Lung microvascular endothelial cell (primary cell): ENCODE data around the gene DENND1B. TPM values are rescaled to one million over a fixed set of nuclear protein-coding genes. Genes with fewer than 3 reads are reported as not detected.
"Not testable (repeated sequence)": the region's sequence is repeated elsewhere in the genome, so short reads cannot be mapped to it uniquely, and the experiment has no call there.

Experiments used
- DNase-seq, 2 donors: peaks; one replicate each; pipeline versions ENCODE4 v3.0.0 to v3.0.0-alpha.2; 2010; ENCODE audit warnings: low read depth in 2 of 2
- total RNA-seq: library from RNA; depleted of rRNA; stranded (reverse); fragments of >200 nt; gene quantifications from 2 replicates; pipeline ENCODE4 v1.2.1, GENCODE V29; 2014

DENND1B gene
- total RNA-seq, 1 donor from 2014 or later: 2.8 TPM

- DNase-seq: no peak
These were observed 30.3 kb downstream of the DENND1B start for GRCh38 chr1:197744979-197745378.

GRCh38 chr1:197743578-197743977 is 31.7 kb downstream of the DENND1B start:
- no peak for DNase-seq

- DNase-seq: no peak
These were observed 34.3 kb downstream of the DENND1B start for GRCh38 chr1:197740992-197741391.

- no peak for DNase-seq
These were observed 36.4 kb downstream of the DENND1B start for GRCh38 chr1:197738927-197739326.

GRCh38 chr1:197737916-197738315 is 37.4 kb downstream of the DENND1B start:
- no peak for DNase-seq

- DNase-seq: no peak
These were observed 38.6 kb downstream of the DENND1B start for GRCh38 chr1:197736685-197737084.

- DNase-seq: no peak
These were observed 39.8 kb downstream of the DENND1B start for GRCh38 chr1:197735461-197735860.

GRCh38 chr1:197733324-197733723 is 42.0 kb downstream of the DENND1B start:
- no peak for DNase-seq

- DNase-seq: no peak
These were observed 43.1 kb downstream of the DENND1B start for GRCh38 chr1:197732187-197732586.

GRCh38 chr1:197731449-197731848 is 43.8 kb downstream of the DENND1B start:
- no peak for DNase-seq

- no peak for DNase-seq
These were observed 49.3 kb downstream of the DENND1B start for GRCh38 chr1:197725976-197726375.

GRCh38 chr1:197725044-197725443 is 50.2 kb downstream of the DENND1B start:
- peak; percentile 17 to 28 for DNase-seq

- DNase-seq: no peak
These were observed 59.5 kb downstream of the DENND1B start for GRCh38 chr1:197715806-197716205.

- DNase-seq: no peak
These were observed 68.7 kb downstream of the DENND1B start for GRCh38 chr1:197706601-197707000.

GRCh38 chr1:197705941-197706340 is 69.3 kb downstream of the DENND1B start:
- no peak for DNase-seq

- DNase-seq: not testable (repeated sequence)
These were observed 74.6 kb downstream of the DENND1B start for GRCh38 chr1:197700688-197701087.

- DNase-seq: peak in 1 of 2 donors; percentile 2
These were observed 78.9 kb downstream of the DENND1B start for GRCh38 chr1:197696372-197696771.

GRCh38 chr1:197695961-197696360 is 79.3 kb downstream of the DENND1B start:
- DNase-seq: no peak

GRCh38 chr1:197692965-197693364 is 82.3 kb downstream of the DENND1B start:
- DNase-seq: peak; percentile 3 to 16

GRCh38 chr1:197691816-197692215 is 83.5 kb downstream of the DENND1B start:
- no peak for DNase-seq

GRCh38 chr1:197690074-197690473 is 85.2 kb downstream of the DENND1B start:
- DNase-seq: no peak

- no peak for DNase-seq
These were observed 87.0 kb downstream of the DENND1B start for GRCh38 chr1:197688233-197688632.

- DNase-seq: no peak
These were observed 88.5 kb downstream of the DENND1B start for GRCh38 chr1:197686702-197687355.

GRCh38 chr1:197686231-197686630 is 89.0 kb downstream of the DENND1B start:
- no peak for DNase-seq
